HUDEP-2 (cell line): Measurements from ENCODE around the gene SORBS2.

Experiments used
- DNase-seq, 76 experiments: peaks; one replicate each; lab custom pipeline; 2025; ENCODE audit not compliant: unreplicated experiment in 76 of 76; lab: John Stamatoyannopoulos, UW

SORBS2 gene

GRCh38 chr4:185835814-185836213 is 23.8 kb upstream of the SORBS2 start:
- no peak for DNase-seq

DNA sequence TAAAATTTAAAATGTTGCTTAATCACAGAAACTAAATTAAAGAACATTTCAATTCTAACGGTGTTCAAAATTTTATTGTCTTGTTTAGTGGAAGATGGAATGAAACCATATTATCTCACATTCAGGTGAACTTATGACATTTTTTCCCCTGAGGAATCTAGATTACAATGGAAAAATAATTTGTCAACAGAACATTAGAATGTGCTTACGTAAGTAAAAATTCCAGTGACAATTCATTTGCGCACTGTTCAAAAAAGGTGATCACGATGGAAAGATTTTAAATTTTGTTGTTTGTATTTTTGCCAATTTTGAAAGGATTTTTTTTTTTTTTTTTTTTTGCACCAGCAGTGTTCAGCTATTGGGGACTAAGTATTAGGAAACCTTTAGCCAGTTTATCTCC is 23.3 kb upstream of the SORBS2 start:
- no peak for DNase-seq

GRCh38 chr4:185834778-185835177 is 22.8 kb upstream of the SORBS2 start:
- DNase-seq = no peak

DNA sequence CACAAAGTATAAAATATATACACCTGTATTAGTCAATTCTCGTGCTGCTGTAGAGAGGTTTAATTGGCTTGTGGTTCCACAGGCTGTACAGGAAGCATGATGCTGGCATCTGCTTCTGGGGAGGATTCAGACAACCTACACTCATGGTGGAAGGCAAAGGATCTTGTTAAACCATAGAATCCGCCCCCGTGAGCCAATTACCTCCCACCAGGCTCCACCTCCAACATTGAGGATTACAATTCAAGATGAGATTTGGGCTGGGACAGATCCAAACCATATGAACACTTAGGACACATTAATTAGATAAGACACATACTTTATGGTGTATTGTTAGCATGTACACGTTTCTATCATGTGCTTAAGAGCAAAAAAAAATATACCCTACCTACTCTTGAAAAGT is 22.1 kb upstream of the SORBS2 start:
- no peak for DNase-seq

DNA sequence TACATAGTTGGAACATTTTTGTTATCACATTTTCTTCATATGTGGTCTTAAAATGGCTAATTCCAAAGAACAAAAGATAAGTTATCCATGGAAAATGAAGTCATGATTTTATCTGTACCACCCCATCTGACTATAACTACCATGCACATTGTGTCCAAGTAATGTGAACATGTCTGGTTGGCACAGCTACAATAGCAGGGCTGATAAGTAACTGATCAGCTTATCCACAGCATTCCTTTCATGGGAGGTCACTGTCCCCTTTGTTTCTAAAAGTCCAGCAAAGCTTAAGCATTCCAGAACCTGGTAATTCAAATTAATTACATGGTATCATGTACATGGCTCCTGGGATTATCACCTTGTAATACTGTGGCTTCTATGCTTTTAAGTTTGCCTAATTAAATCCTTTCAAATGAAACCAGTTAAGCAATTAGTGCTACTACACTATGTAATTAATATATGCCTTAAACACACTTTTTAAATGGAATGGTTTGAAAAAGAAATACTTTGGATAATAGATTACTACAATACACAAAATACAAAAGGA is 21.1 kb upstream of the SORBS2 start:
- DNase-seq = no peak

DNA sequence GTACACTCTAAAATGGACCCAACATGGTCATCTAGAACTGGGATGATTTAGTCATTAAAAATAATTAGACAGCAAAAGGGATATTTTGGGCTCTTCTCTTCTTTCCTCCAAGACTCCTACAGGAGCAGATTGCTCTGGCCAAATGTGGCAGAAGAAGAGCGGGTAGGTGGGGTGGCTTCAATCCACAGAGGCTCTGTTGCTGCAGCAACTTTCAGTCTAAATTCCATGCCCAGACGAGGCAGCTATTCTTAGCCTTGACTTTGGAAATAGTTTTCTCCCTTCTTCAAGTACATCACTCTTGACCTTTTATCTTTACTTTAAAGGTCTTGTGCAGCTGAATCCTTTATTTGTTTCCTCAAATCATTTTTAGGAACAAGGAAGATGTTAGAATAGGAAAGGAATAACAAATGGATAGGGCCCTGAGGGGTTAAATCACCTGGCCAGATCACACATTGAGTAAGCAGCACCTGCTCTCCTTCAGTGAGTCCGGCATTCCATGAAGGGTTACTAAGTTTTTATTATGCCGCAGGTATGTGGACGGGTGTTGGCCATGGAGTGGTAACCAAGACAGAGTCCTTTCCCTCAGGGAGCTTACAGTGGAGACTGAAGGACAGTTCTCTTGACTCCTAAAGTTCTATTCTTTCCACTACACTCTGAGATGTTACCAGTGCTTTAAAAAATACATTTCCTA is 19.3 kb upstream of the SORBS2 start:
- no peak for DNase-seq

- DNase-seq = no peak
These were observed 18.4 kb upstream of the SORBS2 start for GRCh38 chr4:185830263-185830994.

- no peak for DNase-seq
These were observed 14.4 kb upstream of the SORBS2 start for GRCh38 chr4:185826381-185826780.

GRCh38 chr4:185825737-185826136 is 13.7 kb upstream of the SORBS2 start:
- DNase-seq = no peak

DNA sequence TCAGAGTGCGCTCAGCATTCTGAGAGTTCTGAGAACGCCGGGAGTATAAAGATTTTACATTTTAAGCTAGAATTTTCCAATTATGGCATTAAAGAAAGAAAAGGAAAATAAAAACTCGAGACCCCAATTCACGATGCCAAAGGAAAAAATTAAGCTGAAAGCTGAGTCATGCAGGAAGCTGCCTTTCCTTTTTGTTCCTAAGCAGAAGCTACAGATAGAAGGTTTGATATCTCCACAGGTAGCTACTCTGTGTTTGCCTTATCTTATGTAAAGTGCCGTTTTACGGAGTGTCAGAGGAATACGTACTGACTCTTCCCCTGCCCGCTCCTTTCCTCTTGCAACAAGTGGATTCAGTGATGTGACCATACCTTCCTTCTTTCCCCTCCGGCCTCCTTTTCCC is 10.8 kb upstream of the SORBS2 start:
- no peak for DNase-seq

DNA sequence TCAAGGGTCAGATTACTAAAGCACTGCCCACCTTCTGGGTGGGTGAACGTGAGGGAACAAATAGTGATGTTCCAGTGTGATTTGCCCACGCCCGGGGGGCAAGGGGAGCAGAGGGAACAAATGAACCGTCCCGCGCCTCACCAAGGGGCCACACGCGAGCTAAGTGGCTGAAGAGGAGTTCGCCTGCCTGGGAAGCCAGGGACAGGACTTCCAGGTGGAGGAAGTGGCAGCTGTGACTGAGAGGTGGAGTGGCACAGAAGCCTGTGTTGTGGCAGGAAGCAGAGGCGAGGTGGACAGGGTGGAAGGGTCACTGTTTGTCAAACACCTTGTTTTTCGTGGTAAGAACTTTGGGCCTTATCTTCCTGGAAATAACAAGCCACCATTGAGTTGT is 9.0 kb upstream of the SORBS2 start:
- DNase-seq = no peak

GRCh38 chr4:185820146-185821028 is 8.4 kb upstream of the SORBS2 start:
- DNase-seq = no peak

- DNase-seq = no peak
These were observed 7.2 kb upstream of the SORBS2 start for GRCh38 chr4:185819144-185819543.

DNA sequence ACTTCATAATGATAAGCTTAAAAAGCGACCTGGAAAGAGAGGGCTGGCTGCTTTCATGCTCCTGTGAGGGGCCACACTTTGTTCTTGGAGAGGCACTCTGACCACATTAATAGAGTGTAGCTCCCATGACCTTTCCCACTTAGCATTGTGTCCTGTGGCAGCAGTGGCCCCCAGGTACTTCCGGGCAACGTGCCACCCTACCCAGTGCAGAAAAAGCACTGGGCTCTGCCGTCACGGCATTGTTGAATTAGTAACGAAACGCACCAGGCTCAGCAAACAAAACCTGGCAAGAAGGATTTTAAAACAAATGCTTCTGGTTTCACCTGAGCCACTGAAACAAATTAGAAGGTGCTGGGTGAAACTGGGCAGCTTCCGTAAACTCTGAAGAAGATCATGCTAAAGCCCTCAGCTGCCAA is 5.4 kb upstream of the SORBS2 start:
- no peak for DNase-seq

DNA sequence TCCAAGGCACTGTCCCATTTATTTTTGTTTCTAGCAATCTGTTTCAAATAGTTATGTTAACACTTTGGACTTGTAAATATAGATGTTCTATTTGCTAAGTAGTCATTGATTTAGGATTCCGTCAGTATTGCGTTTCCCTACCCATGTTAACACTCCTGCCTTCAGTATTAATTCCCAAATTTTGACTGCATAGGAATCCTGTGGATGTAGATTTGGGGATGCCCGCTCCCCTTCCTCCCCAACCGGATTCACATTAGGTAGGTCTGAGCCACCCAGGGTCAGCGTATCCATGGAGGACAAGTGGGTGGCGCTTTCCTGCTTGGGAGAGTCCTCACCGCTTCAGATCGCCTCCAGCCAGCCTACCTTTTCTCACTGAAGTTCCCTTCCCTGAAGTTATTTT is 1.1 kb upstream of the SORBS2 start:
- no peak for DNase-seq

GRCh38 chr4:185810746-185811508 is 1.1 kb downstream of the SORBS2 start:
- no peak for DNase-seq

DNA sequence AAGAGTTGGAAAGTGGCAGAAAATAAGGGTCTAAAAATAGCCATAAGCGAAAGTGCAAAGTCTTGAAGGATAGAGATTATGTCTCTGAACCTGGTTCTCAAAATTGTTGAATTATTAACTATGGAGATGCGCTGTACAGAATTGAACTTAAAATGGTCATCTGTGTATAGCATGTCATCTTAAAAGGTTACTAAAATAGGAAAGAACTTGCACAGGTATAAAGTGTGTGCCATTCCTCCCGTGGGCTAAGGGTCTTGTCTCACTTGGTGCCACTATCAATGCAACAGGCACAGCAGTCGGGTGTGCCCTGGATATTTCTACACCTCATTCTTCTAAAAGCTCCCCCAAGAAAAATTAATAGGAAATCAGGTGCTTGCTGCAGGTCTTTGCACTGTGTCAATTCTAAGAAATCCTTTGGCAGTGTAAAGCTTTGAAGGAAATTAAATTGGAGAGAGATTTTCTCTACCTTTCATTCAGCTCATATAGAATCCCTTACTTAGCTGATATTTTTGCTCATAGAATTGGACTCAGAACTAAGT is 2.4 kb downstream of the SORBS2 start:
- DNase-seq = no peak

GRCh38 chr4:185809121-185809520 is 2.9 kb downstream of the SORBS2 start:
- DNase-seq = no peak

DNA sequence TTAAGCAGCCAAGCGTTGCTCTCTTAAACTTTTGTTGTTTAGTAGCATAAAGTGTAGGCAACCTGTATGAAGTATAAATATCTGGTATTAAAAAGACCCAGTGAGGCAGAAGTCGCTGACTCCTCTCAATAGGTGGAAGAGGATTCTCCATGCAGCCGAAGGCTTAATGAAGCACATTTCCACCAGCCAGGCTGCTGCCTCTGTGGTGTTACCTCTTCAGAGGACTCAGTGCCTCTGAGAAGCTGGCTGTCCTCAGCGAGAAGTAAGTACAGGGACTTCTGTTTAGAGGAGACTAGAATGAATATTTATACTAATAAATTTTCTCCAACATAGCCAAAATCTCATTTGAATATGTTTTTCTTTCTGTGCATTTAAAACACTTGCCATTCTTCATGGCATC is 6.0 kb downstream of the SORBS2 start:
- no peak for DNase-seq

- DNase-seq = no peak
These were observed 6.7 kb downstream of the SORBS2 start for GRCh38 chr4:185805262-185805802.
